ENCODE results near the gene RASL11A.

GRCh38 chr13:27252467-27252866 is 18.2 kb upstream of the RASL11A start:
- TF ChIP-seq CTCF (IDR thresholded peaks at IDR 0.05) (no peak), POLR2A (IDR thresholded peaks at IDR 0.05) (no peak)
